Left kidney (tissue), 2 donors: ENCODE data around the gene SMYD4. TPM values are rescaled to one million over a fixed set of nuclear protein-coding genes. Genes with fewer than 3 reads are reported as not detected.
A peak's percentile ranks its signal among the peaks of the same experiment; 100 is the strongest.
"Not testable (repeated sequence)": the region's sequence is repeated elsewhere in the genome, so short reads cannot be mapped to it uniquely, and the experiment has no call there.

Experiments
- DNase-seq: peaks from one replicate; pipeline ENCODE4 v3.0.0-alpha.2; 2013
- polyA plus RNA-seq: library from polyadenylated mRNA; unstranded; fragments of 120-200 nt; gene quantifications from one replicate; pipeline ENCODE4 v1.2.1, GENCODE V29; 2013; ENCODE audit not compliant: insufficient read length

Gene SMYD4
- polyA plus RNA-seq, 1 donor: 22.3 TPM

- DNase-seq: no peak
Observed at GRCh38 chr17:1755827-1756262, 73.9 kb downstream of the SMYD4 start.

GRCh38 chr17:1755252-1755826 lies 74.4 kb downstream of the SMYD4 start:
- DNase-seq: no peak

GRCh38 chr17:1754430-1755112 lies 75.1 kb downstream of the SMYD4 start:
- DNase-seq: no peak

- DNase-seq: no peak
Observed at GRCh38 chr17:1753767-1754429, 75.8 kb downstream of the SMYD4 start.

GRCh38 chr17:1752425-1753262 lies 77.1 kb downstream of the SMYD4 start:
- DNase-seq: no peak

GRCh38 chr17:1750628-1751027 lies 79.1 kb downstream of the SMYD4 start:
- no peak for DNase-seq

- no peak for DNase-seq
Observed at GRCh38 chr17:1746975-1747543, 82.6 kb downstream of the SMYD4 start.

GRCh38 chr17:1745513-1746020 lies 84.1 kb downstream of the SMYD4 start:
- no peak for DNase-seq

GRCh38 chr17:1744551-1745512 lies 84.9 kb downstream of the SMYD4 start:
- DNase-seq: no peak

- DNase-seq: no peak
Observed at GRCh38 chr17:1743088-1743439, 86.6 kb downstream of the SMYD4 start.

- peak; percentile 69 for DNase-seq
Observed at GRCh38 chr17:1742371-1743087, 87.2 kb downstream of the SMYD4 start, which contains the start of gene SERPINF2. Gene SERPINF2, plus strand, starts transcription at chr17:1742871. Its CDS starts 2,125 bp downstream, at chr17:1744996.

GRCh38 chr17:1741899-1742298 lies 87.8 kb downstream of the SMYD4 start:
- not testable (repeated sequence) for DNase-seq

- no peak for DNase-seq
Observed at GRCh38 chr17:1737531-1738291, 92.0 kb downstream of the SMYD4 start.

GRCh38 chr17:1736348-1737281 lies 93.1 kb downstream of the SMYD4 start:
- no peak for DNase-seq

- DNase-seq: no peak
Observed at GRCh38 chr17:1735834-1736347, 93.8 kb downstream of the SMYD4 start.

GRCh38 chr17:1735418-1735817 lies 94.3 kb downstream of the SMYD4 start:
- DNase-seq: no peak

- no peak for DNase-seq
Observed at GRCh38 chr17:1733759-1734158, 95.9 kb downstream of the SMYD4 start.

GRCh38 chr17:1732833-1733321 lies 96.8 kb downstream of the SMYD4 start:
- no peak for DNase-seq
